ENCODE data around the gene ARL10. TPM values are rescaled to one million over a fixed set of nuclear protein-coding genes. Genes with fewer than 3 reads are reported as not detected.

The ARL10 gene, protein sequence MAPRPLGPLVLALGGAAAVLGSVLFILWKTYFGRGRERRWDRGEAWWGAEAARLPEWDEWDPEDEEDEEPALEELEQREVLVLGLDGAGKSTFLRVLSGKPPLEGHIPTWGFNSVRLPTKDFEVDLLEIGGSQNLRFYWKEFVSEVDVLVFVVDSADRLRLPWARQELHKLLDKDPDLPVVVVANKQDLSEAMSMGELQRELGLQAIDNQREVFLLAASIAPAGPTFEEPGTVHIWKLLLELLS
- total RNA-seq (2022; extraction: Qiagen RNA extraction; ENCODE audit: low read depth): 0.28 to 1.4 TPM (median 0.73 TPM) in 5 replicates

DNA sequence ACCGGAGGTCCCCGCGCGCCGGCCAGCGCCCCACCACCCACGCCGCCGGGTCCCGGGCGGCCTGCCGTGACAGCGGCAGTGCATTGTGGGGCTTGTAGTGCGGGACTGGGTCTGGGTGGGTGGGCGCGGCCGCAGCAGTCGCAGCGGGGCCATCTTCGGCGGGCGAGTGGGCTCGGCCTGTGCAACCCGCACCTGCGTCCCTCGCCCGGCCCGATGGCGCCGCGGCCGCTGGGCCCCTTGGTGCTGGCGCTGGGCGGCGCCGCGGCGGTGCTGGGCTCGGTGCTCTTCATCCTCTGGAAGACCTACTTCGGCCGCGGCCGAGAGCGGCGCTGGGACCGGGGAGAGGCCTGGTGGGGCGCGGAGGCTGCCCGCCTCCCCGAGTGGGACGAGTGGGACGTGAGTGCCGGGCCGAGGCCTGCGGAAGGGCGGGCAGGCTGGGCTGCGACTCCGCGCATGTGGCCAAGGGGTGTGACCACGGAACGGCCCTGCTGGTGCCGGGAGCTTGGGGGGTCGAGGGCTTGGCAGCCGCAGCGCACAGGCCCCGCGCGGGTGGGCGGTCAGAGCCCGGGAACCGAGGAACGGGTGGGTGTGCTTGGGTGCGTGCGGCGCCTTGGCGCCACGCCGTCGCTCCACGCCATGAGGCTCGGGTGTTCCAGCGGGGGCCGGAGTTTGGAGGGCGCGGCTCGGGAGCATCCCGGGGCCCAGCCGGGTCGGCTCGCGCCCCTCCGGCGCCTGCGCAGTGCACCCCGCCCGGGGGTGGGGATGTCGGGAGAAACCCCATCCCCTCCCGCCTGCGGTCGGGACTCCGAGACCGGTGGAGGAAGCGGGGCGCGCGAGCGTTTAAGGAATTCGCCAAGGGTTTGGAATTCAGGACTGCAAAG, at the start of gene ARL10:
Gene ARL10, plus strand, starts transcription at position 137 of the 881 bp plus-strand sequence. Its CDS starts 77 bp downstream, at position 214.

DNA sequence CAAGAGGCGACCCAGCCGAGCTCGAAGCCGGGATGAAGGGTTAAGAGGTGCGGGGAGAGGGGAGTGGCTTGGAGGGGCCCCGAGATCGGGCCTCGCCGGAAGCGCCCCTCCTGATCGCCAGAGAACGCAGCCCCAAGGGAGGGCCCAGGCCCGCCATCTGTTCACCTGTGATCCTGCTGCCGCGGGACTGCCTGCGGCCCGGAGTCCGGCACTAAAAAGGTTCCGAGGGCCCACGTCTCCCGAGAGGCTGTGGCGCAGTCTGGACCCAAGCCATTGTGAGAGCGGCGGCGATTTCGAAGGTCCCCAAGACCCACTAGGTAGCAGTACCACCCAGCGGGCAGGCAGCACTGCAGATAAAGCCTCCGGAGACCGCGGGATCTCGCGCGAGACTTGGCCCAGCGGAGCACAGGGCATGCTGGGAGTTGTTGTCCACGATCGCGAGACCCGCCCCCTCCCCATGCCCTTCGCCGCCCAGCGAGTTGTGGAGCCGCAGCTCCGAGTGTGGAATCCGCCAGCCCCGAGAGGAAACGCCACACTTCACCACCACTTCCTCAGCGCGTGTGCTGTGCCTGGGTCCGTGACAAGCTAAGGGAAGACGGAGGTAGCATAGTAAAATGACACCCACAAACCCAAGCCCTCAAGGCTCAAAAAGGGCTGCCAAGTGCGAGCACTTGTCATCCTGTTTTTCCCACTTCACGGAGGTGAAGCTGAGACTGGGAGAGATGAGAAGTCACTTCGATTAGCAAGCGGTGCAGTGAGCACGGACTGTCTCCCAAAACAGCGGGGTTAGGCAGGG, 3.7 kb upstream of the ARL10 start, which contains the start of gene KIAA1191:
Gene KIAA1191, minus strand, starts transcription at position 328 of the 796 bp plus-strand sequence. CDS start 2,256 bp downstream, outside the sequence.

DNA sequence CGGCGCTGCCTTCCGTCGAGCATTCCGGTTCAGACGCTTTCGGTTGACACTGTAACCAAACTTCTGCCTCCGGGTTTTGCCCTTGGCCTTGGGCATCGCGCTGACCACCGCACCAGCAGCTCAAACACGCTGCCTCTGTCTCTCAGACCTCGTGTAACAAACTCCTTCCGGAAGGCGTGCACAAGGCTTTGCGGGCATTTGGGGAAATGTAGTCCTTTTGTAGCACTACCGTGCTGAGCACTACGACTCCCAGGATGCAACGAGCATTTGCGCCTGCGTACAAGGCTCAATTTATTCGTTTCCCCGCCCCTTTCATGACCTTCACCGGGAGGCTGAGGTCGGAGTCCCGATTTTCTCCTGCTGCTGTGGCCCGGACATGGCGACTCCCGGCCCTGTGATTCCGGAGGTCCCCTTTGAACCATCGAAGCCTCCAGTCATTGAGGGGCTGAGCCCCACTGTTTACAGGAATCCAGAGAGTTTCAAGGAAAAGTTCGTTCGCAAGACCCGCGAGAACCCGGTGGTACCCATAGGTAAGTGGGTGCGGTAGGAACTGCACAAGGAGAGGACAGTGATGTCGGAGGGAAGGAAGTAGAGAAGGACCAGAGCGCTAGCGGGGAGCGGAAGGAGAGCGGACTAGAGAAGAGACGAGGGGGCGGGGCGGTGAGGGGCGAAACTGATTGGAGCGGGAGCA, 23.3 kb downstream of the ARL10 start, which contains the start of the genes HIGD2A and NOP16:
Gene HIGD2A, plus strand, starts transcription at position 308 of the 691 bp plus-strand sequence. Its CDS starts 69 bp downstream, at position 377.
Gene NOP16, minus strand, starts transcription at position 155 of the 691 bp plus-strand sequence. Its CDS starts 59 bp downstream, at position 96.

DNA sequence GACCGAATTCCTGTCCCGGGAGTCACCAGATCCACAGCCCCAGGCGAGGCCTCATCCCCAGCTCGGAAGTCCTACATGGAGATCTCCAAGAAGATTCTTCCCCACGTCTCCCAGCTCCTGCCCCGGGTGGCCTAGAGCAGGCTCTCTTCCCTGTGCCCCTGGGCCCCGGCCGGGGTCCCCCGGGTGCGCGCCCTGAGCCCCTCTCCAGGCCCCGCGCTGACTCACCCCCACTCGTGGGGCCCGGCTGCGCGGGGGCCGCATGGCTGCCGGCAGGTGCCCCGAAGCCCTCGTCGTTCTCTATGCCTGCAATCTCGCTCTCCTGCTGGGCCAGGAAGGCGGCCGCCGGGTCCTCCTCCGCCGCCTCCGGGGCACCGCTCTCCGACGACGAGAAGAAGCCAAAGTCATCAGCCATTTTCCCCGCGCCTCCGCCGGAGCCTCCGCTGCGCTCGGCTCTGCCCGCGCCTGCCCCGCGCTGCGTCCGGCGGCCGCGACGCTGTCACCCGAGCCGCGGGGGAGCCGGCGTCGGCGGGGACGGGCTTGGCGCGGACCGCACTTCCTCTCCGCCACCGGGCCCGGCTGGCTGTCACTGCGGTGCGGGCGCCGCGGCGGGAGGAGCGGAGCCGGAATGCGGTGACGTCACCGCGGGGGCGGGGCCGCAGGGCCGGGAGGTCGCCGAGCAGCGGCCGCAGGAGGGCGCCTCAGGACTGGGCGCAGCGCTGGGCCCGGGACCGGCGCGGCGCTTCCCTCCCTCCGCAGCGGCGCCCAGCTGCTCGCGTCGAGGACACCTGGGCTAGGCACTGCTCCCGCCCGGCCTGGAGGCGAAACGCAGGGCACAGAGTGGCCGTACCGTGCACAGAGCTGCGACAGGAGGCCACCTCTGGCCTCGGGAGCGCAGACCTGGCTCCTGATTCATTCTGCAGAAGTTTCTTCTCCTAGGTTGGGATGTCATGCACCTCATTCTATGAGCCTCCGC, 51.0 kb downstream of the ARL10 start, which contains the start of gene CLTB:
Gene CLTB, minus strand, starts transcription at position 588 of the 973 bp plus-strand sequence. Its CDS starts 176 bp downstream, at position 412.

Other genes with a start within 250 kb of the ARL10 start
- 9.9 to 15.0 TPM (median 12.6 TPM) in 5 replicates for gene SIMC1, start 127.1 kb upstream of the ARL10 start, total RNA-seq (2022; extraction: Qiagen RNA extraction; ENCODE audit: low read depth)
- 64.0 to 83.7 TPM (median 79.6 TPM) in 5 replicates for gene KIAA1191, start 3.7 kb upstream of the ARL10 start, total RNA-seq (2022; extraction: Qiagen RNA extraction; ENCODE audit: low read depth)
- gene NOP16, start 23.1 kb downstream of the ARL10 start, total RNA-seq (2022; extraction: Qiagen RNA extraction; ENCODE audit: low read depth): 115 to 140 TPM (median 125 TPM) in 5 replicates
- gene HIGD2A, start 23.3 kb downstream of the ARL10 start, total RNA-seq (2022; extraction: Qiagen RNA extraction; ENCODE audit: low read depth): 248 to 281 TPM (median 257 TPM) in 5 replicates
- gene CLTB, start 51.1 kb downstream of the ARL10 start, total RNA-seq (2022; extraction: Qiagen RNA extraction; ENCODE audit: low read depth): 90.6 to 145 TPM (median 134 TPM) in 5 replicates
- gene FAF2, start 82.9 kb downstream of the ARL10 start, total RNA-seq (2022; extraction: Qiagen RNA extraction; ENCODE audit: low read depth): 45.9 to 49.2 TPM (median 47.7 TPM) in 5 replicates
- gene RNF44, start 171.9 kb downstream of the ARL10 start, total RNA-seq (2022; extraction: Qiagen RNA extraction; ENCODE audit: low read depth): 24.3 to 36.3 TPM (median 34.6 TPM) in 5 replicates
- gene CDHR2, start 183.9 kb downstream of the ARL10 start, total RNA-seq (2022; extraction: Qiagen RNA extraction; ENCODE audit: low read depth): 0.06 to 0.33 TPM (median 0.14 TPM) in 4 of 5 replicates, not detected in the other
- 6.9 to 9.5 TPM (median 8.6 TPM) in 5 replicates for gene GPRIN1, start 244.7 kb downstream of the ARL10 start, total RNA-seq (2022; extraction: Qiagen RNA extraction; ENCODE audit: low read depth)

Measured in A549 treated with GW870086 at 1 μM for 4 hours (cell line).